Right ventricle myocardium superior (tissue), 1 donor: ENCODE data around the gene NOTO. TPM values are rescaled to one million over a fixed set of nuclear protein-coding genes. Genes with fewer than 3 reads are reported as not detected.
"Not testable (repeated sequence)": the region's sequence is repeated elsewhere in the genome, so short reads cannot be mapped to it uniquely, and the experiment has no call there.

Experiments
- ATAC-seq: fragments of 200-7000 bp; cut with Tn5 transposase; one replicate; pipeline ENCODE4 v1.9.1; 2020; ENCODE audit warnings: mild to moderate bottlenecking; ENCODE audit not compliant: poor library complexity
- DNase-seq: peaks from one replicate; pipeline ENCODE4 v3.0.0-alpha.2; 2020
- intact Hi-C: fragments of 100-400 bp; cut with DNase I; formaldehyde crosslinking; loops from one replicate; pipeline ENCODE4 v1.11.2; 2022
- long read RNA-seq: library from polyadenylated mRNA; unstranded; transcript quantifications from one replicate; pipeline ENCODE4 v2.0.0, GENCODE V29; 2021
- total RNA-seq: library from RNA; stranded (reverse); fragmentation: NEBNext Ultra II Directional; extraction: Animal tissue kit (Norgen Biotek cat#: 25700); gene quantifications from one replicate; pipeline ENCODE4 v1.2.1, GENCODE V29; 2021
- donor health status: DM: no; HTN: yes; CAD: no; lungs with severe emphysema.

NOTO gene
- total RNA-seq, result not detected
- long read RNA-seq, result 0 reads

GRCh38 chr2:73202156-73203054 is at the start of gene NOTO:
Gene NOTO, plus strand, starts transcription at chr2:73202574. Its CDS starts 93 bp downstream, at chr2:73202667.
- intact Hi-C loops, result no loop called here
- peak; percentile 41 for ATAC-seq
- DNase-seq, result no peak

GRCh38 chr2:73156539-73157124 is 45.7 kb upstream of the NOTO start:
- ATAC-seq, result peak; percentile 88
- intact Hi-C loops, result no loop called here
- DNase-seq, result peak; percentile 75

GRCh38 chr2:73162856-73163391 is 39.5 kb upstream of the NOTO start:
- ATAC-seq, result no peak
- DNase-seq, result no peak
- intact Hi-C loops, result loop anchor here (2.0 to 5.0 kb wide), 2 partner anchors 78 to 171 kb away; no protein-coding TSS in a partner anchor

- intact Hi-C loops, result loop anchor here (2.0 to 5.0 kb wide), 2 partner anchors 79 to 171 kb away; no protein-coding TSS in a partner anchor
- ATAC-seq (peak; percentile 85), DNase-seq (peak; percentile 67)
Measured at GRCh38 chr2:73163483-73164367, 38.6 kb upstream of the NOTO start.

GRCh38 chr2:73165978-73166377 is 36.4 kb upstream of the NOTO start:
- DNase-seq, ATAC-seq, intact Hi-C loops: not testable (repeated sequence)

- DNase-seq, intact Hi-C loops, ATAC-seq: not testable (repeated sequence)
Measured at GRCh38 chr2:73166813-73167212, 35.6 kb upstream of the NOTO start.

- intact Hi-C loops, ATAC-seq, DNase-seq: not testable (repeated sequence)
Measured at GRCh38 chr2:73168348-73168747, 34.0 kb upstream of the NOTO start.

- intact Hi-C loops, ATAC-seq, DNase-seq: not testable (repeated sequence)
Measured at GRCh38 chr2:73170341-73170740, 32.0 kb upstream of the NOTO start.

GRCh38 chr2:73172963-73173362 is 29.4 kb upstream of the NOTO start:
- ATAC-seq (no peak), DNase-seq (no peak)
- intact Hi-C loops, result no loop called here

GRCh38 chr2:73173781-73174180 is 28.6 kb upstream of the NOTO start:
- DNase-seq, result no peak
- intact Hi-C loops, result no loop called here
- no peak for ATAC-seq

GRCh38 chr2:73174244-73174643 is 28.1 kb upstream of the NOTO start:
- DNase-seq (no peak), ATAC-seq (no peak)
- intact Hi-C loops, result no loop called here

GRCh38 chr2:73174941-73175662 is 27.3 kb upstream of the NOTO start:
- intact Hi-C loops, result loop anchor here (5.0 kb wide), 2 partner anchors 103 to 283 kb away; partner anchors contain the start of gene SFXN5
- no peak for ATAC-seq
- no peak for DNase-seq

- intact Hi-C loops, result loop anchor here (5.0 kb wide), 2 partner anchors 103 to 283 kb away; partner anchors contain the start of gene SFXN5
- ATAC-seq (peak; percentile 48), DNase-seq (peak; percentile 93)
Measured at GRCh38 chr2:73175663-73176204, 26.6 kb upstream of the NOTO start.

GRCh38 chr2:73176205-73176880 is 26.0 kb upstream of the NOTO start:
- intact Hi-C loops, result loop anchor here (5.0 kb wide), 2 partner anchors 104 to 284 kb away; partner anchors contain the start of gene SFXN5
- ATAC-seq (peak; percentile 10), DNase-seq (no peak)

GRCh38 chr2:73176881-73177644 is 25.3 kb upstream of the NOTO start:
- DNase-seq (peak; percentile 97), ATAC-seq (peak; percentile 98)
- intact Hi-C loops, result loop anchor here (5.0 kb wide), 2 partner anchors 105 to 285 kb away; partner anchors contain the start of gene SFXN5
